K562 (cell line): Measurements from ENCODE around the gene MYCBP2. TPM values are rescaled to one million over a fixed set of nuclear protein-coding genes. Genes with fewer than 3 reads are reported as not detected.

Source experiments
- BDP1 ChIP-seq: IDR thresholded peaks from 3 replicates; pipeline ENCODE4 v1.6.1; 2011; ENCODE audit not compliant: insufficient read length, insufficient read depth
- BMI1 ChIP-seq: fragments of 150-350 bp; IDR thresholded peaks from 2 replicates; pipeline ENCODE4 v1.6.1; 2014; ENCODE audit warnings: low read length
- CCNT2 ChIP-seq: IDR thresholded peaks from 2 replicates; pipeline ENCODE4 v1.6.1; 2011; ENCODE audit warnings: borderline replicate concordance, low read depth, mild to moderate bottlenecking, moderate library complexity, mixed read lengths, low read length; ENCODE audit not compliant: insufficient read length; ENCODE audit errors: extremely low read depth
- KDM1A ChIP-seq, 2 experiments: fragments of 450-650 bp; IDR thresholded peaks; 2 replicates each; pipeline ENCODE4 v1.6.1; 2016; ENCODE audit warnings: mild to moderate bottlenecking in 2 of 2
- L3MBTL2 ChIP-seq: fragments of 450-650 bp; IDR thresholded peaks from 2 replicates; pipeline ENCODE4 v1.6.1; 2016; ENCODE audit warnings: mild to moderate bottlenecking, moderate library complexity
- POLR2H ChIP-seq: IDR thresholded peaks from 2 replicates; pipeline ENCODE4 v1.6.1; 2016; ENCODE audit warnings: missing genetic modification characterization, low read depth, mild to moderate bottlenecking, control low read depth, missing compliant biosample characterization, moderate library complexity
- PPARD ChIP-seq: fragments of 250-450 bp; sonication (Bioruptor Pico); IDR thresholded peaks from 2 replicates; pipeline ENCODE4 v1.8.0; 2022; ENCODE audit warnings: inconsistent platforms, mild to moderate bottlenecking, moderate library complexity
- RBM25 ChIP-seq: fragments of 200-400 bp; formaldehyde crosslinking; IDR thresholded peaks from 2 replicates; pipeline ENCODE4 v1.6.1; 2018; ENCODE audit warnings: low read length, low read depth, moderate library complexity; ENCODE audit not compliant: severe bottlenecking
- SIN3B ChIP-seq: fragments of 450-650 bp; IDR thresholded peaks from 2 replicates; pipeline ENCODE4 v1.6.1; 2017; ENCODE audit warnings: low read depth, mild to moderate bottlenecking, moderate library complexity
- U2AF2 ChIP-seq: fragments of 200-400 bp; formaldehyde crosslinking; optimal IDR thresholded peaks from 2 replicates; pipeline ENCODE3; 2017; ENCODE audit warnings: low read depth, mild to moderate bottlenecking, low read length
- ZNF274 ChIP-seq: IDR thresholded peaks from 2 replicates; pipeline ENCODE4 v1.6.1; 2011; ENCODE audit warnings: low read depth, mild to moderate bottlenecking, low read length, moderate library complexity, borderline replicate concordance
- ZNF512 ChIP-seq: IDR thresholded peaks from 2 replicates; pipeline ENCODE4 v1.6.1; 2016; ENCODE audit warnings: missing genetic modification characterization, missing compliant biosample characterization
- ZNF551 ChIP-seq: fragments of 250-450 bp; sonication (Bioruptor Pico); IDR thresholded peaks from 2 replicates; pipeline ENCODE4 v1.5.0; 2021; ENCODE audit warnings: mild to moderate bottlenecking, moderate library complexity
- ZNF76 ChIP-seq: fragments of 250-450 bp; sonication (Bioruptor Pico); IDR thresholded peaks from 2 replicates; pipeline ENCODE4 v1.4.0; 2020; ENCODE audit warnings: mild to moderate bottlenecking, moderate library complexity, borderline replicate concordance
- polyA plus RNA-seq, 8 experiments: library from polyadenylated mRNA; depleted of rRNA in 4 of 8; stranded (reverse) in 5 of 8; unstranded in 3 of 8; fragments of >200 nt; fragmentation: Nextera tagmentation in 2 of 8; fragmentation: Illumina TruSeq in 1 of 8; extraction: Ambion mirVana in 2 of 8; extraction: Trizol in 1 of 8; gene quantifications; 2 replicates each; pipeline versions ENCODE4 v1.2.1 to v1.2.3, GENCODE V29; 2011 to 2014; ENCODE audit warnings: inconsistent platforms in 1 of 8, missing spikeins in 1 of 8
- total RNA-seq, 7 experiments: library from RNA; depleted of rRNA in 6 of 7; stranded (reverse); fragments of >200 nt in 6 of 7; fragmentation: Illumina TruSeq in 2 of 7; extraction: Trizol in 2 of 7; gene quantifications; 2 replicates each; pipeline versions ENCODE4 v1.2.1 to v1.2.3, GENCODE V29; 2011 to 2021; ENCODE audit warnings: low replicate concordance in 1 of 7
- TF ChIP-seq, protein P1 (sequence below): fragments of 450-650 bp; IDR thresholded peaks from 2 replicates; pipeline ENCODE4 v1.6.1; 2016; ENCODE audit warnings: mild to moderate bottlenecking, moderate library complexity

MYCBP2 gene
- total and polyA plus RNA-seq, 9 of the 15 experiments (the other 6 are each of a cell fraction or from before 2014, with no cell fraction given), result 13.2 to 47.2 (median 28.9) TPM

DNA sequence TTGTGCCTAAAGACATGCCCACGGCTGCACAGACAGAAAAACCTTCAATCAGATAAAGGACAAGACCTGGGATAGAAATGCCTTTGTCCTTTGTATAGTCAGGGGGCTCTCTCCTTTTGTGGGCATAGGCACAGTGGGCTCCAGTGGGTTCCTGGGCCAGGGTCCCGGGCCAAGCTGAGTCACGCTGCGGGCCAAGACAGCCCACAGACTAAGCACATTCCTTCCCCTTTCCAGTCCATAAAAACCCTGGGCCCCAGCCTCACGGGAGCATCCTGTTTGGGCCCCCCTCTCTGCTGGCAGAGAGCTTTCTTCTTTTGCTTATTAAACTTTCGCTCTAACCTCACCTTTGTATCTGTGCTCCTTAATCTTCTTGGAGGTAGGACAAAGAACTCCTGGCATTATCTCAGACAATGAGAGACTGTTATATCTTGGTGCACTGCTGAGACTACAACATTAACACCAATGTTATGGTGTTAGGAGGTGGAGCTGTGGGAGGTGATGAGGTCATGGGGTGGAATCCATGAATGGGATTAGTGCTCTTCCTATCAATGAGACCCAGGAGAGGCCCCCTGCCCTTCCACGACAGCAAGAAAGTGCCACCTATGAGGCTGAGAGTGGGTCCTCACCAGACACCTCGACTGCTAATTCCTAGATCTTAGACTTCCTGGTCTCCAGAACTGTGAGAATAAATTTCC lies 279.1 kb downstream of the MYCBP2 start (continued):
- TF ChIP-seq, protein P1, sequence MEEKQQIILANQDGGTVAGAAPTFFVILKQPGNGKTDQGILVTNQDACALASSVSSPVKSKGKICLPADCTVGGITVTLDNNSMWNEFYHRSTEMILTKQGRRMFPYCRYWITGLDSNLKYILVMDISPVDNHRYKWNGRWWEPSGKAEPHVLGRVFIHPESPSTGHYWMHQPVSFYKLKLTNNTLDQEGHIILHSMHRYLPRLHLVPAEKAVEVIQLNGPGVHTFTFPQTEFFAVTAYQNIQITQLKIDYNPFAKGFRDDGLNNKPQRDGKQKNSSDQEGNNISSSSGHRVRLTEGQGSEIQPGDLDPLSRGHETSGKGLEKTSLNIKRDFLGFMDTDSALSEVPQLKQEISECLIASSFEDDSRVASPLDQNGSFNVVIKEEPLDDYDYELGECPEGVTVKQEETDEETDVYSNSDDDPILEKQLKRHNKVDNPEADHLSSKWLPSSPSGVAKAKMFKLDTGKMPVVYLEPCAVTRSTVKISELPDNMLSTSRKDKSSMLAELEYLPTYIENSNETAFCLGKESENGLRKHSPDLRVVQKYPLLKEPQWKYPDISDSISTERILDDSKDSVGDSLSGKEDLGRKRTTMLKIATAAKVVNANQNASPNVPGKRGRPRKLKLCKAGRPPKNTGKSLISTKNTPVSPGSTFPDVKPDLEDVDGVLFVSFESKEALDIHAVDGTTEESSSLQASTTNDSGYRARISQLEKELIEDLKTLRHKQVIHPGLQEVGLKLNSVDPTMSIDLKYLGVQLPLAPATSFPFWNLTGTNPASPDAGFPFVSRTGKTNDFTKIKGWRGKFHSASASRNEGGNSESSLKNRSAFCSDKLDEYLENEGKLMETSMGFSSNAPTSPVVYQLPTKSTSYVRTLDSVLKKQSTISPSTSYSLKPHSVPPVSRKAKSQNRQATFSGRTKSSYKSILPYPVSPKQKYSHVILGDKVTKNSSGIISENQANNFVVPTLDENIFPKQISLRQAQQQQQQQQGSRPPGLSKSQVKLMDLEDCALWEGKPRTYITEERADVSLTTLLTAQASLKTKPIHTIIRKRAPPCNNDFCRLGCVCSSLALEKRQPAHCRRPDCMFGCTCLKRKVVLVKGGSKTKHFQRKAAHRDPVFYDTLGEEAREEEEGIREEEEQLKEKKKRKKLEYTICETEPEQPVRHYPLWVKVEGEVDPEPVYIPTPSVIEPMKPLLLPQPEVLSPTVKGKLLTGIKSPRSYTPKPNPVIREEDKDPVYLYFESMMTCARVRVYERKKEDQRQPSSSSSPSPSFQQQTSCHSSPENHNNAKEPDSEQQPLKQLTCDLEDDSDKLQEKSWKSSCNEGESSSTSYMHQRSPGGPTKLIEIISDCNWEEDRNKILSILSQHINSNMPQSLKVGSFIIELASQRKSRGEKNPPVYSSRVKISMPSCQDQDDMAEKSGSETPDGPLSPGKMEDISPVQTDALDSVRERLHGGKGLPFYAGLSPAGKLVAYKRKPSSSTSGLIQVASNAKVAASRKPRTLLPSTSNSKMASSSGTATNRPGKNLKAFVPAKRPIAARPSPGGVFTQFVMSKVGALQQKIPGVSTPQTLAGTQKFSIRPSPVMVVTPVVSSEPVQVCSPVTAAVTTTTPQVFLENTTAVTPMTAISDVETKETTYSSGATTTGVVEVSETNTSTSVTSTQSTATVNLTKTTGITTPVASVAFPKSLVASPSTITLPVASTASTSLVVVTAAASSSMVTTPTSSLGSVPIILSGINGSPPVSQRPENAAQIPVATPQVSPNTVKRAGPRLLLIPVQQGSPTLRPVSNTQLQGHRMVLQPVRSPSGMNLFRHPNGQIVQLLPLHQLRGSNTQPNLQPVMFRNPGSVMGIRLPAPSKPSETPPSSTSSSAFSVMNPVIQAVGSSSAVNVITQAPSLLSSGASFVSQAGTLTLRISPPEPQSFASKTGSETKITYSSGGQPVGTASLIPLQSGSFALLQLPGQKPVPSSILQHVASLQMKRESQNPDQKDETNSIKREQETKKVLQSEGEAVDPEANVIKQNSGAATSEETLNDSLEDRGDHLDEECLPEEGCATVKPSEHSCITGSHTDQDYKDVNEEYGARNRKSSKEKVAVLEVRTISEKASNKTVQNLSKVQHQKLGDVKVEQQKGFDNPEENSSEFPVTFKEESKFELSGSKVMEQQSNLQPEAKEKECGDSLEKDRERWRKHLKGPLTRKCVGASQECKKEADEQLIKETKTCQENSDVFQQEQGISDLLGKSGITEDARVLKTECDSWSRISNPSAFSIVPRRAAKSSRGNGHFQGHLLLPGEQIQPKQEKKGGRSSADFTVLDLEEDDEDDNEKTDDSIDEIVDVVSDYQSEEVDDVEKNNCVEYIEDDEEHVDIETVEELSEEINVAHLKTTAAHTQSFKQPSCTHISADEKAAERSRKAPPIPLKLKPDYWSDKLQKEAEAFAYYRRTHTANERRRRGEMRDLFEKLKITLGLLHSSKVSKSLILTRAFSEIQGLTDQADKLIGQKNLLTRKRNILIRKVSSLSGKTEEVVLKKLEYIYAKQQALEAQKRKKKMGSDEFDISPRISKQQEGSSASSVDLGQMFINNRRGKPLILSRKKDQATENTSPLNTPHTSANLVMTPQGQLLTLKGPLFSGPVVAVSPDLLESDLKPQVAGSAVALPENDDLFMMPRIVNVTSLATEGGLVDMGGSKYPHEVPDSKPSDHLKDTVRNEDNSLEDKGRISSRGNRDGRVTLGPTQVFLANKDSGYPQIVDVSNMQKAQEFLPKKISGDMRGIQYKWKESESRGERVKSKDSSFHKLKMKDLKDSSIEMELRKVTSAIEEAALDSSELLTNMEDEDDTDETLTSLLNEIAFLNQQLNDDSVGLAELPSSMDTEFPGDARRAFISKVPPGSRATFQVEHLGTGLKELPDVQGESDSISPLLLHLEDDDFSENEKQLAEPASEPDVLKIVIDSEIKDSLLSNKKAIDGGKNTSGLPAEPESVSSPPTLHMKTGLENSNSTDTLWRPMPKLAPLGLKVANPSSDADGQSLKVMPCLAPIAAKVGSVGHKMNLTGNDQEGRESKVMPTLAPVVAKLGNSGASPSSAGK, result no peak
- TF ChIP-seq ZNF551 (no peak), U2AF2 (no peak), KDM1A (IDR thresholded peaks at IDR 0.05) (no peak), SIN3B (no peak), CCNT2 (no peak), ZNF274 (no peak), L3MBTL2 (no peak), BDP1 (no peak), RBM25 (no peak), BMI1 (no peak), ZNF512 (tag) (no peak), POLR2H (tag) (no peak), PPARD (CRISPR knock-in tag) (no peak), ZNF76 (CRISPR knock-in tag) (no peak)
